GM12878 (cell line): ENCODE results near the gene TBC1D10B. TPM values are rescaled to one million over a fixed set of nuclear protein-coding genes. Genes with fewer than 3 reads are reported as not detected.
A peak's percentile ranks its signal among the peaks of the same experiment; 100 is the strongest.

Source experiments
- CHD2 ChIP-seq: IDR thresholded peaks from 2 replicates; pipeline ENCODE4 v1.6.1; 2011; ENCODE audit warnings: low read depth, low read length, improper control_type of control experiment, borderline replicate concordance
- MTA2 ChIP-seq: fragments of 450-650 bp; IDR thresholded peaks from 2 replicates; pipeline ENCODE4 v1.6.1; 2016; ENCODE audit warnings: low read depth, mild to moderate bottlenecking, moderate library complexity
- NKRF ChIP-seq: fragments of 450-650 bp; conservative IDR thresholded peaks from 2 replicates; pipeline ENCODE4 v1.6.1; 2017; ENCODE audit warnings: mild to moderate bottlenecking, moderate library complexity
- SMAD5 ChIP-seq: IDR thresholded peaks from 2 replicates; pipeline ENCODE4 v1.6.1; 2016; ENCODE audit warnings: antibody characterized with exemption, low read depth
- SPI1 ChIP-seq: IDR thresholded peaks from 2 replicates; pipeline ENCODE4 v1.6.1; 2011; ENCODE audit warnings: low read depth, mild to moderate bottlenecking, low read length, moderate library complexity, borderline replicate concordance; ENCODE audit not compliant: insufficient read depth
- ZBTB40 ChIP-seq: fragments of 450-650 bp; IDR thresholded peaks from 2 replicates; pipeline ENCODE4 v1.6.1; 2016; ENCODE audit warnings: mild to moderate bottlenecking, moderate library complexity, borderline replicate concordance
- ZNF384 ChIP-seq: IDR thresholded peaks from 2 replicates; pipeline ENCODE4 v1.6.1; 2012; ENCODE audit warnings: low read depth, mild to moderate bottlenecking, low read length, improper control_type of control experiment, borderline replicate concordance
- polyA plus RNA-seq, 11 experiments: library from polyadenylated mRNA; depleted of rRNA in 4 of 11; unstranded in 6 of 11; stranded (reverse) in 5 of 11; fragments of >200 nt; fragmentation: Nextera tagmentation in 4 of 11; fragmentation: Illumina TruSeq in 1 of 11; extraction: Ambion mirVana in 4 of 11; extraction: Trizol in 1 of 11; gene quantifications; 1 replicate in 1 of 11; 2 replicates in 10 of 11; pipeline versions ENCODE4 v1.2.1 to v1.2.3, GENCODE V29; 2011 to 2016; ENCODE audit warnings: inconsistent platforms in 2 of 11, missing spikeins in 2 of 11, low read depth in 1 of 11
- total RNA-seq, 4 experiments: library from RNA; depleted of rRNA in 3 of 4; stranded (reverse); fragments of >200 nt in 3 of 4; fragmentation: Illumina TruSeq in 1 of 4; extraction: Trizol in 1 of 4; gene quantifications; 2 replicates each; pipeline versions ENCODE4 v1.2.1 to v1.2.3, GENCODE V29; 2013 to 2021
- TF ChIP-seq, protein P1 (sequence below): fragments of 450-650 bp; IDR thresholded peaks from 2 replicates; pipeline ENCODE4 v1.6.1; 2017; ENCODE audit warnings: mild to moderate bottlenecking, moderate library complexity

TBC1D10B gene
- total and polyA plus RNA-seq, 10 of the 15 experiments (the other 5 are each of a cell fraction or from before 2014, with no cell fraction given), result 2.2 to 51.2 (median 11.6) TPM

- TF ChIP-seq ZBTB40 (peak; percentile 76; the same call in 1 of the 2 replicates), ZNF384 (no peak), CHD2 (no peak; the same call in 1 of the 2 replicates), MTA2 (no peak), SMAD5 (peak; percentile 43; the same call in 1 of the 2 replicates), NKRF (no peak; the same call in 1 of the 2 replicates), SPI1 (peak; percentile 90)
- TF ChIP-seq, protein P1, sequence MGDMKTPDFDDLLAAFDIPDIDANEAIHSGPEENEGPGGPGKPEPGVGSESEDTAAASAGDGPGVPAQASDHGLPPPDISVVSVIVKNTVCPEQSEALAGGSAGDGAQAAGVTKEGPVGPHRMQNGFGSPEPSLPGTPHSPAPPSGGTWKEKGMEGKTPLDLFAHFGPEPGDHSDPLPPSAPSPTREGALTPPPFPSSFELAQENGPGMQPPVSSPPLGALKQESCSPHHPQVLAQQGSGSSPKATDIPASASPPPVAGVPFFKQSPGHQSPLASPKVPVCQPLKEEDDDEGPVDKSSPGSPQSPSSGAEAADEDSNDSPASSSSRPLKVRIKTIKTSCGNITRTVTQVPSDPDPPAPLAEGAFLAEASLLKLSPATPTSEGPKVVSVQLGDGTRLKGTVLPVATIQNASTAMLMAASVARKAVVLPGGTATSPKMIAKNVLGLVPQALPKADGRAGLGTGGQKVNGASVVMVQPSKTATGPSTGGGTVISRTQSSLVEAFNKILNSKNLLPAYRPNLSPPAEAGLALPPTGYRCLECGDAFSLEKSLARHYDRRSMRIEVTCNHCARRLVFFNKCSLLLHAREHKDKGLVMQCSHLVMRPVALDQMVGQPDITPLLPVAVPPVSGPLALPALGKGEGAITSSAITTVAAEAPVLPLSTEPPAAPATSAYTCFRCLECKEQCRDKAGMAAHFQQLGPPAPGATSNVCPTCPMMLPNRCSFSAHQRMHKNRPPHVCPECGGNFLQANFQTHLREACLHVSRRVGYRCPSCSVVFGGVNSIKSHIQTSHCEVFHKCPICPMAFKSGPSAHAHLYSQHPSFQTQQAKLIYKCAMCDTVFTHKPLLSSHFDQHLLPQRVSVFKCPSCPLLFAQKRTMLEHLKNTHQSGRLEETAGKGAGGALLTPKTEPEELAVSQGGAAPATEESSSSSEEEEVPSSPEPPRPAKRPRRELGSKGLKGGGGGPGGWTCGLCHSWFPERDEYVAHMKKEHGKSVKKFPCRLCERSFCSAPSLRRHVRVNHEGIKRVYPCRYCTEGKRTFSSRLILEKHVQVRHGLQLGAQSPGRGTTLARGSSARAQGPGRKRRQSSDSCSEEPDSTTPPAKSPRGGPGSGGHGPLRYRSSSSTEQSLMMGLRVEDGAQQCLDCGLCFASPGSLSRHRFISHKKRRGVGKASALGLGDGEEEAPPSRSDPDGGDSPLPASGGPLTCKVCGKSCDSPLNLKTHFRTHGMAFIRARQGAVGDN, result peak; percentile 74
- TF ChIP-seq, all 136 proteins: peak for 29
Observed at GRCh38 chr16:30382111-30382881, 12.0 kb upstream of the TBC1D10B start, which contains the start of gene SEPTIN1 (continued).
